Esophagus squamous epithelium (tissue), 4 donors: ENCODE results near the gene MBNL3.

ENCODE experiments used
- POLR2A ChIP-seq, 4 donors: fragments of 450-650 bp; IDR thresholded peaks; one replicate each; pipeline ENCODE4 v1.6.1; 2017; ENCODE audit warnings: antibody characterized with exemption in 4 of 4, mild to moderate bottlenecking in 4 of 4, moderate library complexity in 3 of 4
- TF ChIP-seq, protein P1 (sequence below), 6 experiments: fragments of 450-650 bp in 4 of 6; fragments of 200-600 bp in 2 of 6; sonication (generic) in 2 of 6; IDR thresholded peaks; one replicate each; pipeline ENCODE4 v1.5.1; 2016 to 2019; ENCODE audit warnings: antibody characterized with exemption in 6 of 6, mild to moderate bottlenecking in 4 of 6, moderate library complexity in 4 of 6

DNA sequence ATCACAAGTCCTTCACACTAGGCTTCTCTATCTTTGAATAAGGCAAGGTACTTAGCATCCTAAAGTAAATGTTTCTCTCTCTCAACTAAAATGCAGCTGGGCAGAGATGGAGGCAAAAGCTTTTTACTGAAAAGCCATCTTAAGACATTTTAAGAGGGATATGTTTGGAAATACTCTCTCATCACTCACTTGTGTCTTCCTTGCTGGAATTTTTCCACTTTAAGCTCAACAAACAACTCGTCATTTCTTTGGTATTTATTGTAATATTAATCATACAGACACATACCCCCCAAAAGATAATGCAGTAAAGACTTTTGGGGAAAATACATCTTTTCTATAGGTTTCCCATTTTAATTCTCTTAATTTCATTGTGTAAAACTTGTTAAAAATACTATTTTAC lies 16.4 kb downstream of the MBNL3 start:
- TF ChIP-seq, protein P1, sequence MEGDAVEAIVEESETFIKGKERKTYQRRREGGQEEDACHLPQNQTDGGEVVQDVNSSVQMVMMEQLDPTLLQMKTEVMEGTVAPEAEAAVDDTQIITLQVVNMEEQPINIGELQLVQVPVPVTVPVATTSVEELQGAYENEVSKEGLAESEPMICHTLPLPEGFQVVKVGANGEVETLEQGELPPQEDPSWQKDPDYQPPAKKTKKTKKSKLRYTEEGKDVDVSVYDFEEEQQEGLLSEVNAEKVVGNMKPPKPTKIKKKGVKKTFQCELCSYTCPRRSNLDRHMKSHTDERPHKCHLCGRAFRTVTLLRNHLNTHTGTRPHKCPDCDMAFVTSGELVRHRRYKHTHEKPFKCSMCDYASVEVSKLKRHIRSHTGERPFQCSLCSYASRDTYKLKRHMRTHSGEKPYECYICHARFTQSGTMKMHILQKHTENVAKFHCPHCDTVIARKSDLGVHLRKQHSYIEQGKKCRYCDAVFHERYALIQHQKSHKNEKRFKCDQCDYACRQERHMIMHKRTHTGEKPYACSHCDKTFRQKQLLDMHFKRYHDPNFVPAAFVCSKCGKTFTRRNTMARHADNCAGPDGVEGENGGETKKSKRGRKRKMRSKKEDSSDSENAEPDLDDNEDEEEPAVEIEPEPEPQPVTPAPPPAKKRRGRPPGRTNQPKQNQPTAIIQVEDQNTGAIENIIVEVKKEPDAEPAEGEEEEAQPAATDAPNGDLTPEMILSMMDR (IDR thresholded peaks at IDR 0.05) = no peak
- TF ChIP-seq POLR2A (IDR thresholded peaks at IDR 0.05) = no peak
